GM12878 (cell line): Measurements from ENCODE around the gene PDE8B. TPM values are rescaled to one million over a fixed set of nuclear protein-coding genes. Genes with fewer than 3 reads are reported as not detected.

Source experiments
- ATAC-seq: fragments of 200-7000 bp; cut with Tn5 transposase; 3 replicates; pipeline ENCODE4 v1.9.1; 2020; ENCODE audit warnings: mild to moderate bottlenecking, moderate library complexity
- BruUV-seq: library from RNA; stranded (reverse); fragments of 400-500 nt; replicated peaks from 2 replicates; lab custom pipeline; 2021; lab: Mats Ljungman, UMichigan
- CTCF ChIA-PET: fragments of 300-600 bp; sonication (Branson Sonifier 250); formaldehyde crosslinking; extraction: SDS; loops from one replicate; lab custom pipeline; 2021; ENCODE audit warnings: inconsistent platforms; lab: Yijun Ruan, JAX
- POLR2A ChIA-PET: fragments of 350-600 bp; formaldehyde crosslinking; extraction: SDS; loops from one replicate; lab custom pipeline; 2021; ENCODE audit warnings: inconsistent platforms; lab: Charles Lee
- RAD21 ChIA-PET: fragments of 300-600 bp; sonication (Branson Sonifier 250); formaldehyde crosslinking; loops from one replicate; lab custom pipeline; 2023; ENCODE audit warnings: antibody characterized with exemption; ENCODE audit not compliant: unreplicated experiment; lab: Charles Lee
- SMC1A ChIA-PET: fragments of 300-600 bp; sonication (Branson Sonifier 250); formaldehyde crosslinking; loops from one replicate; lab custom pipeline; 2023; ENCODE audit not compliant: unreplicated experiment, uncharacterized antibody; lab: Charles Lee
- DNase-seq: peaks from one replicate; pipeline ENCODE4 v3.0.0-alpha.2; 2011; ENCODE audit warnings: low read depth, low spot score
- FAIRE-seq: peaks from 3 replicates; lab custom pipeline; 2011; peaks lifted over from hg19 to GRCh38; lab: Jason Lieb, UNC
- H2AFZ ChIP-seq: 2 replicates; pipeline ENCODE4 v1.6.0; 2011; ENCODE audit warnings: low read depth, low read length, control low read depth; ENCODE audit not compliant: control insufficient read depth
- H3K27ac ChIP-seq: 2 replicates; pipeline ENCODE4 v1.5.1; 2011; ENCODE audit warnings: control low read depth; ENCODE audit not compliant: control insufficient read depth, insufficient read depth
- H3K27me3 ChIP-seq, 2 experiments: replicated peaks in 1 of 2; 2 replicates each; pipeline versions ENCODE4 v1.6.0 to v1.6.1; 2011; ENCODE audit warnings: low read length in 1 of 2; ENCODE audit not compliant: control insufficient read depth in 2 of 2, insufficient read depth in 2 of 2
- H3K36me3 ChIP-seq, 2 experiments: 2 replicates each; pipeline ENCODE4 v1.5.1; 2011; ENCODE audit warnings: low read length in 1 of 2; ENCODE audit not compliant: control insufficient read depth in 2 of 2, insufficient read depth in 2 of 2
- H3K4me1 ChIP-seq: 2 replicates; pipeline ENCODE4 v1.6.1; 2011; ENCODE audit warnings: mild to moderate bottlenecking, low read length, moderate library complexity, mixed read lengths; ENCODE audit not compliant: control insufficient read depth, insufficient read depth
- H3K4me2 ChIP-seq: 2 replicates; pipeline ENCODE4 v1.6.0; 2011; ENCODE audit warnings: control low read depth; ENCODE audit not compliant: control insufficient read depth, insufficient read depth
- H3K4me3 ChIP-seq: fragments of 200-600 bp; sonication (generic); 2 replicates; pipeline ENCODE4 v1.5.1; 2016
- H3K79me2 ChIP-seq: 2 replicates; pipeline ENCODE4 v1.6.0; 2011; ENCODE audit warnings: low read length; ENCODE audit not compliant: control insufficient read depth, insufficient read depth
- H3K9ac ChIP-seq: 2 replicates; pipeline ENCODE4 v1.8.0; 2011; ENCODE audit warnings: low read length, control low read depth, mixed read lengths; ENCODE audit not compliant: control insufficient read depth, insufficient read depth
- H3K9me3 ChIP-seq: replicated peaks from 3 replicates; pipeline ENCODE4 v1.5.1; 2011; ENCODE audit warnings: mild to moderate bottlenecking, low read length; ENCODE audit not compliant: control insufficient read depth, insufficient read depth
- H4K20me1 ChIP-seq: 2 replicates; pipeline ENCODE4 v1.6.0; 2011; ENCODE audit not compliant: control insufficient read depth, insufficient read depth
- CREM ChIP-seq: IDR thresholded peaks from 2 replicates; pipeline ENCODE4 v1.6.1; 2014; ENCODE audit warnings: antibody characterized with exemption, low read depth
- EP300 ChIP-seq, 2 experiments: fragments of 150-350 bp in 1 of 2; IDR thresholded peaks; 2 replicates each; pipeline ENCODE4 v1.6.1; 2011 to 2012; ENCODE audit warnings: low read depth in 2 of 2, low read length in 2 of 2, borderline replicate concordance in 1 of 2, improper control_type of control experiment in 1 of 2, inconsistent platforms in 1 of 2; ENCODE audit not compliant: control insufficient read depth in 1 of 2
- KDM1A ChIP-seq: fragments of 200-600 bp; sonication (generic); IDR thresholded peaks from 2 replicates; pipeline ENCODE4 v1.6.1; 2016; ENCODE audit warnings: borderline replicate concordance
- NFYA ChIP-seq: IDR thresholded peaks from 2 replicates; pipeline ENCODE4 v1.6.1; 2011; ENCODE audit warnings: low read depth, mild to moderate bottlenecking, low read length, improper control_type of control experiment, borderline replicate concordance
- PAX8 ChIP-seq: fragments of 450-650 bp; IDR thresholded peaks from 2 replicates; pipeline ENCODE4 v1.6.1; 2017; ENCODE audit warnings: mild to moderate bottlenecking, moderate library complexity
- POU2F2 ChIP-seq: IDR thresholded peaks from 3 replicates; pipeline ENCODE4 v1.6.1; 2011; ENCODE audit warnings: low read depth, mild to moderate bottlenecking, low read length, borderline replicate concordance
- TCF3 ChIP-seq: IDR thresholded peaks from 2 replicates; pipeline ENCODE4 v1.6.1; 2012; ENCODE audit warnings: low read depth, mild to moderate bottlenecking, low read length, borderline replicate concordance; ENCODE audit not compliant: insufficient read depth
- ZNF217 ChIP-seq: fragments of 450-650 bp; IDR thresholded peaks from 2 replicates; pipeline ENCODE4 v1.6.1; 2017; ENCODE audit warnings: antibody characterized with exemption, mild to moderate bottlenecking
- ZNF687 ChIP-seq: fragments of 450-650 bp; IDR thresholded peaks from 2 replicates; pipeline ENCODE4 v1.6.1; 2017; ENCODE audit warnings: mild to moderate bottlenecking, moderate library complexity
- WGBS: methylation state at CpG from one replicate; pipeline ENCODE4 v1.1.6; 2016; ENCODE audit warnings: low lambda C conversion rate; ENCODE audit not compliant: insufficient replicate concordance, insufficient coverage; ENCODE audit errors: missing lambda C conversion rate; 5-methylcytosine and 5-hydroxymethylcytosine counted together
- in situ Hi-C: fragments of 300-500 bp; cut with MboI; formaldehyde crosslinking; loops from 9 replicates; pipeline ENCODE4 v1.14.3; 2018; ENCODE audit warnings: mixed read lengths
- intact Hi-C: fragments of 100-400 bp; cut with micrococcal nuclease; formaldehyde crosslinking; loops from one replicate; pipeline ENCODE4 v1.14.2; 2022; ENCODE audit not compliant: unreplicated experiment
- polyA plus RNA-seq, 11 experiments: library from polyadenylated mRNA; depleted of rRNA in 4 of 11; unstranded in 6 of 11; stranded (reverse) in 5 of 11; fragments of >200 nt; fragmentation: Nextera tagmentation in 4 of 11; fragmentation: Illumina TruSeq in 1 of 11; extraction: Ambion mirVana in 4 of 11; extraction: Trizol in 1 of 11; gene quantifications; 1 replicate in 1 of 11; 2 replicates in 10 of 11; pipeline versions ENCODE4 v1.2.1 to v1.2.3, GENCODE V29; 2011 to 2016; ENCODE audit warnings: inconsistent platforms in 2 of 11, missing spikeins in 2 of 11, low read depth in 1 of 11
- total RNA-seq, 4 experiments: library from RNA; depleted of rRNA in 3 of 4; stranded (reverse); fragments of >200 nt in 3 of 4; fragmentation: Illumina TruSeq in 1 of 4; extraction: Trizol in 1 of 4; gene quantifications; 2 replicates each; pipeline versions ENCODE4 v1.2.1 to v1.2.3, GENCODE V29; 2013 to 2021

Gene PDE8B
- total and polyA plus RNA-seq, 10 of the 15 experiments (the other 5 are each of a cell fraction or from before 2014, with no cell fraction given), result 0.03 to 0.44 (median 0.20) TPM; not detected in 3

- DNase-seq (no peak), FAIRE-seq (no peak), ATAC-seq (no peak)
- no TSS peak for BruUV-seq
- H3K9me3 ChIP-seq, result no peaks in the 10 kb centered on the region
- POLR2A ChIA-PET, result no interaction called here
- H3K4me2 ChIP-seq, result no peak overlapping the region
- no peaks in the 10 kb centered on the region; a peak in 2 of 4 replicates for H3K27me3 ChIP-seq
- H4K20me1 ChIP-seq, result no peaks in the 10 kb centered on the region
- intact Hi-C loops (no loop called here), in situ Hi-C loops (no loop called here)
- H2AFZ ChIP-seq, result no peak overlapping the region
- RAD21 ChIA-PET, result no interaction called here
- CTCF ChIA-PET, result no interaction called here
- H3K4me3 ChIP-seq, result no peak overlapping the region
- SMC1A ChIA-PET, result interaction anchor here (1.5 kb wide), 1 partner anchor 21 kb away, joined by 3 read pairs; no protein-coding TSS in a partner anchor
- H3K27ac ChIP-seq, result no peak overlapping the region
- H3K79me2 ChIP-seq, result no peaks in the 10 kb centered on the region
- H3K4me1 ChIP-seq, result no peaks in the 10 kb centered on the region
- 54% methylated on average over 4 of the region's 4 CpGs for WGBS
- TF ChIP-seq POU2F2 (no peak), ZNF687 (no peak), EP300 (IDR thresholded peaks at IDR 0.05; ENCODE audit: borderline replicate concordance in 1 of 2, control insufficient read depth in 1 of 2, low read depth in 2 of 2, low read length in 2 of 2) (no peak), KDM1A (no peak), ZNF217 (no peak), TCF3 (no peak), PAX8 (no peak), CREM (no peak), NFYA (no peak)
- H3K36me3 ChIP-seq, result no peaks in the 10 kb centered on the region
- H3K9ac ChIP-seq, result no peak overlapping the region
Measured at GRCh38 chr5:77285251-77285841, 74.9 kb downstream of the PDE8B start.
